Measurements from ENCODE around the gene ATP13A3.

ATP13A3 gene

GRCh38 chr3:194373028-194373427 is 113.8 kb downstream of the ATP13A3 start:
- H3K4me2 ChIP-seq (ENCODE audit: low read length) = no peak overlapping the region
- no peaks in the 10 kb centered on the region for H4K20me1 ChIP-seq (ENCODE audit: insufficient read depth, low read length)
- H3K4me1 ChIP-seq (ENCODE audit: insufficient read depth, low read length, severe bottlenecking) = no peaks in the 10 kb centered on the region
- no peak overlapping the region for H2AFZ ChIP-seq (ENCODE audit: low read length)
- H3K9me3 ChIP-seq (ENCODE audit: low read length) = no peaks in the 10 kb centered on the region
- no peak overlapping the region for H3K9ac ChIP-seq (ENCODE audit: low read length)
- no peaks in the 10 kb centered on the region; the same call in 1 of the 2 replicates for H3K27me3 ChIP-seq (ENCODE audit: insufficient read depth, low read length)
- no peaks in the 10 kb centered on the region for H3F3A ChIP-seq (ENCODE audit: insufficient read depth, low read length)
- no peak for TF ChIP-seq EZH2 (IDR thresholded peaks at IDR 0.05; ENCODE audit: borderline replicate concordance, low read length)
- TF ChIP-seq, protein P1, sequence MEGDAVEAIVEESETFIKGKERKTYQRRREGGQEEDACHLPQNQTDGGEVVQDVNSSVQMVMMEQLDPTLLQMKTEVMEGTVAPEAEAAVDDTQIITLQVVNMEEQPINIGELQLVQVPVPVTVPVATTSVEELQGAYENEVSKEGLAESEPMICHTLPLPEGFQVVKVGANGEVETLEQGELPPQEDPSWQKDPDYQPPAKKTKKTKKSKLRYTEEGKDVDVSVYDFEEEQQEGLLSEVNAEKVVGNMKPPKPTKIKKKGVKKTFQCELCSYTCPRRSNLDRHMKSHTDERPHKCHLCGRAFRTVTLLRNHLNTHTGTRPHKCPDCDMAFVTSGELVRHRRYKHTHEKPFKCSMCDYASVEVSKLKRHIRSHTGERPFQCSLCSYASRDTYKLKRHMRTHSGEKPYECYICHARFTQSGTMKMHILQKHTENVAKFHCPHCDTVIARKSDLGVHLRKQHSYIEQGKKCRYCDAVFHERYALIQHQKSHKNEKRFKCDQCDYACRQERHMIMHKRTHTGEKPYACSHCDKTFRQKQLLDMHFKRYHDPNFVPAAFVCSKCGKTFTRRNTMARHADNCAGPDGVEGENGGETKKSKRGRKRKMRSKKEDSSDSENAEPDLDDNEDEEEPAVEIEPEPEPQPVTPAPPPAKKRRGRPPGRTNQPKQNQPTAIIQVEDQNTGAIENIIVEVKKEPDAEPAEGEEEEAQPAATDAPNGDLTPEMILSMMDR (IDR thresholded peaks at IDR 0.05; ENCODE audit: low read length) = no peak
- H3K27ac ChIP-seq (ENCODE audit: low read depth, low read length, poor library complexity, severe bottlenecking) = no peak overlapping the region
- no peaks in the 10 kb centered on the region for H3K79me2 ChIP-seq (ENCODE audit: insufficient read depth, low read length)
- no peak overlapping the region for H3K4me3 ChIP-seq (ENCODE audit: low read depth, low read length, poor library complexity, severe bottlenecking)
- H3K9me2 ChIP-seq (ENCODE audit: low read depth, low read length) = no peaks in the 10 kb centered on the region
- no peaks in the 10 kb centered on the region for H3K36me3 ChIP-seq (ENCODE audit: insufficient read depth, low read length)

GRCh38 chr3:194370753-194371152 is 116.0 kb downstream of the ATP13A3 start:
- Histone ChIP-seq H4K20me1 (ENCODE audit: insufficient read depth, low read length) (no peaks in the 10 kb centered on the region), H3K4me2 (ENCODE audit: low read length) (no peak overlapping the region), H3K9ac (ENCODE audit: low read length) (no peak overlapping the region), H3K4me3 (ENCODE audit: low read depth, low read length, poor library complexity, severe bottlenecking) (no peak overlapping the region), H3F3A (ENCODE audit: insufficient read depth, low read length) (no peaks in the 10 kb centered on the region), H3K36me3 (ENCODE audit: insufficient read depth, low read length) (no peaks in the 10 kb centered on the region), H3K79me2 (ENCODE audit: insufficient read depth, low read length) (no peaks in the 10 kb centered on the region), H3K4me1 (ENCODE audit: insufficient read depth, low read length, severe bottlenecking) (no peaks in the 10 kb centered on the region), H3K27me3 (ENCODE audit: insufficient read depth, low read length) (peaks cover 9% of the 10 kb centered on the region), H3K9me2 (ENCODE audit: low read depth, low read length) (no peaks in the 10 kb centered on the region), H3K9me3 (ENCODE audit: low read length) (no peaks in the 10 kb centered on the region), H3K27ac (ENCODE audit: low read depth, low read length, poor library complexity, severe bottlenecking) (no peak overlapping the region), H2AFZ (ENCODE audit: low read length) (no peak overlapping the region)
- TF ChIP-seq, protein P1 (IDR thresholded peaks at IDR 0.05; ENCODE audit: low read length) = no peak
- TF ChIP-seq EZH2 (IDR thresholded peaks at IDR 0.05; ENCODE audit: borderline replicate concordance, low read length) = no peak

DNA sequence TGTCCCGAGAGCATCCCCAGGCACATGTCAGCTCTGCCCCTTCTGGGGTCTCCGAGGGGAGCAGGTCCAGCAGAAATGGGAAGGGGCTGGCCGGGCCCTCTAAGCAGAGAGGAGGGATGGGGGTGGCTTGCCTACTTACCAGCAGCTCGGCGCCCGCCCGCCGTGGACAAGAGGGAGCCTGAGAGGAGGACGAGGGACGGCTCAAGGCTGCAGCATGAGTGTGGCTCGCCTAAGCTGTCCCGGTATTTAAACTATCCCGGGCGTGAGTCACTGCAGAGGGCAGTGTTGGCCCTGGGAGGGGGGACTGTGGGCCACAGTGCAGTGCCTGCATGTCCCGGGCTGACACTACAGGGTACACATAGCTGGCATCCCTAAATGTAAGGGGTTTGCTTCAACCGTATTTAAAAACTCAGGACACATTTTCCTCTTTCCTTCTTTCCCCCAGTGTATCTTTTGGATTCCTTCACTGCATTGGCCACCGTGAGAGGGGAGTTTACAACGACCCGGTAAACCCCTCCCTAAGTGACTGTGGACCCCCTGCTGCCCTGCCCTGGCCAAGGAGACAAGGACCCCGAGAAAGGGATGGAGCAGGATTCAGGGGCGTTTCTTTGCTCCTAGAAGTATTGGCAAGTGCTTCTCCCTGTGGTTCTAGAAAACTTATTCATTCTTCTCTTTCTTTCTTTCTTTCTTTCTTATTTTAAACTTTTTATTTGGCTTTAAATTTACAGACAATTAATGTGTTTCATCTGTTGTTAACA is 117.1 kb downstream of the ATP13A3 start, which contains the start of gene LRRC15:
LRRC15 (minus strand) TSS at position 222 of the 758 bp plus-strand sequence. CDS start 8,700 bp downstream, outside the sequence.
- TF ChIP-seq EZH2 (IDR thresholded peaks at IDR 0.05; ENCODE audit: borderline replicate concordance, low read length) = 0 out of 2 replicates have a peak, but pooled peaks have one; percentile 13
- TF ChIP-seq, protein P1 (IDR thresholded peaks at IDR 0.05; ENCODE audit: low read length) = no peak
- no peak within 1 kb of the TSS for H3K9ac ChIP-seq (ENCODE audit: low read length)
- H3K9me3 ChIP-seq (ENCODE audit: low read length) = no peaks in the 10 kb centered on the region
- no peak within 1 kb of the TSS for H3K4me3 ChIP-seq (ENCODE audit: low read depth, low read length, poor library complexity, severe bottlenecking)
- H3K27me3 ChIP-seq (ENCODE audit: insufficient read depth, low read length) = peaks cover 9% of the 10 kb centered on the region
- no peaks in the 10 kb centered on the region for H3K4me1 ChIP-seq (ENCODE audit: insufficient read depth, low read length, severe bottlenecking)
- no peak within 1 kb of the TSS for H3K27ac ChIP-seq (ENCODE audit: low read depth, low read length, poor library complexity, severe bottlenecking)
- H3K36me3 ChIP-seq (ENCODE audit: insufficient read depth, low read length) = no peaks in the 10 kb centered on the region
- no peaks in the 10 kb centered on the region for H3K9me2 ChIP-seq (ENCODE audit: low read depth, low read length)
- H3K4me2 ChIP-seq (ENCODE audit: low read length) = no peak within 1 kb of the TSS
- H2AFZ ChIP-seq (ENCODE audit: low read length) = no peak within 1 kb of the TSS
- no peaks in the 10 kb centered on the region for H4K20me1 ChIP-seq (ENCODE audit: insufficient read depth, low read length)
- H3K79me2 ChIP-seq (ENCODE audit: insufficient read depth, low read length) = no peaks in the 10 kb centered on the region
- no peaks in the 10 kb centered on the region for H3F3A ChIP-seq (ENCODE audit: insufficient read depth, low read length)
